OCI-LY7 (cell line): ENCODE measurements around the gene PLPPR4.

Source experiments
- CTCF ChIP-seq: fragments of 200-600 bp; sonication (generic); conservative IDR thresholded peaks from 2 replicates; pipeline ENCODE4 v1.5.1; 2014; ENCODE audit warnings: mild to moderate bottlenecking, antibody characterized with exemption, low read length, moderate library complexity, mixed read lengths
- EZH2phosphoT487 ChIP-seq: fragments of 200-600 bp; sonication (generic); IDR thresholded peaks from 2 replicates; pipeline ENCODE4 v1.6.1; 2018; ENCODE audit warnings: low read depth, borderline replicate concordance, mild to moderate bottlenecking, mixed run types, antibody characterized with exemption, low read length, moderate library complexity, mixed read lengths

- TF ChIP-seq CTCF (no peak), EZH2phosphoT487 (no peak)
Measured at GRCh38 chr1:99292886-99293285, 28.6 kb downstream of the PLPPR4 start.
